ENCODE data around the gene PIGO. TPM values are rescaled to one million over a fixed set of nuclear protein-coding genes. Genes with fewer than 3 reads are reported as not detected.
A peak's percentile ranks its signal among the peaks of the same experiment; 100 is the strongest.

The PIGO gene
- 20.3 TPM for polyA plus RNA-seq (2013, experiment 1 of 2; ENCODE audit: insufficient read length)
- polyA plus RNA-seq (2013, experiment 2 of 2; ENCODE audit: insufficient read length) = 14.8 TPM

DNA sequence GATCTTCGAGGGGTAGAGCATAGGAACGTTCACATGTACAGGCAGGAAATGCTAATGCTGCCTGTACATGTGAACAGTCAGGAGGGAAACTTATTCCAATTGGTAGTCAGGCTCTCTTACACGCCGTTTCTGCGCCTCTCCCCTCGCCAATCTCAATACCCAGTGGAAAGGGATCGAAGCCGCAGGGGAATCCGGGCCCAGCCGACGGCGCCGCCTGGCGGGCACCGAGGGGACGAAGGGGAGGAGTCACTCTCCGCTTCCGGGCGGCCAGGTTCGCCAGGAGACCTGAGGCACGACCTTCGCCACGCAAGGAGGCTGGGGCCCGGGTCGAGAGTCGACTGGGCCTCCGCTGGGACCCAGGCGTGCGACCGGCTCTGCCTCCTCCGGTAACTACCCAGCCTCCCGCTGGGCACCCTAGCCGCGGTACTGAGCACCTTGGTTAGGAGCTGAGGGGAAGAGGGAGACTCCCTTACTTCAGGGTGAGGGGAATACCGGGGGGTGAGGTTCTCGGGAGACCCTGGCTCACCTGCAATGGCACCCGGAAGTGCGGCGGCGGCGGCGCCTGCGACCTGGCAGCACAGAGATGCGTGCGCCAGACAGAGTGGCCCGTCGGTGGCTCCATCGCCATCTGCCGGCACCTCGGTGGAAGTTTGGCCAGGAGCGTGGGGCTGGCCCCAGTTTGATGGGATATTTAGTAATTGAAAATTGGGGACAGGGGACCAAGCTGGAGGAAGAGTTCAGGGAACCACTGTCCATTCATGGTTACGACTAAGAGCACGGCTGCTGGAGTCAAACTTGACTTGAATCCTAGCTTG lies at the start of gene PIGO:
PIGO (minus strand) TSS at position 557 of the 815 bp plus-strand sequence. CDS start 1,026 bp downstream, outside the sequence.
- DNase-seq = peak; percentile 80

DNA sequence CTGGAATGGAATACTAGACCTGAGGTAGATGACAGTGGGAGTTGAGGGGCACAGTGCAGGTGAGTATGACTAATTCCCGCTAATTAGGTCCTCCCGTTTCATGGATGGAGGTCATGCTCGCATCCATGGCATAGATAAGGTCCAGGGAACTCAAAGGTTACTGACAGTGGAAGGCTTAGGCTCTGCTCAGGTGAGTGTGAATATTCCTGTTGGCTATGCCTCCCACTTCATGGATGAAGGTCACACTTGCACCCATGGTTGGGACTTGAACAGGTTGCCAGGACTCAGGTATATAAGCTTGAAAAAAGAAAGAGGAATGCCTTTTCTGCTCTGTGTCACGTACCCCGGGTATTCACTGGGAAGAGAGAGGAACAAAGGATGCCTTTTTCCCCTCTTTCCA lies 45.6 kb upstream of the PIGO start:
- DNase-seq = no peak

DNA sequence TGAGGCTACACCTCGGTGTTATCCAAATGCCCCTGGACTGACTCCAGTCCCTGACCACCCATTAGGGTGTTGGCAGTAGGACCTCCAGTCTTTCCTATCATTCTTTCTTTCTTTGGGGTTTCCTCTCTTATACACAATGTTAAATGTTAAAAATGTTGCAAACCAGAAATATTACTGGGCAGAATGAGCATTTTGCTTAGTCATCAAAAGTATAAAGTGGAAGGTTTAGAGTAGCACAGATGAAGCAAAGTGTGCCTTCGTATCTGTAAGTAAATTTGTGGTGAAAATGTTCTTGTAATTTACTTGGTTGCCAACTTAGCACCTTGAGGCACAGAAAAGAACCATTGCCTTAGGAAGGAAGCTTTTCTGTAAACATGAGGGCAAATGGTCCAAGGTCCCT lies 43.7 kb upstream of the PIGO start:
- DNase-seq = no peak

DNA sequence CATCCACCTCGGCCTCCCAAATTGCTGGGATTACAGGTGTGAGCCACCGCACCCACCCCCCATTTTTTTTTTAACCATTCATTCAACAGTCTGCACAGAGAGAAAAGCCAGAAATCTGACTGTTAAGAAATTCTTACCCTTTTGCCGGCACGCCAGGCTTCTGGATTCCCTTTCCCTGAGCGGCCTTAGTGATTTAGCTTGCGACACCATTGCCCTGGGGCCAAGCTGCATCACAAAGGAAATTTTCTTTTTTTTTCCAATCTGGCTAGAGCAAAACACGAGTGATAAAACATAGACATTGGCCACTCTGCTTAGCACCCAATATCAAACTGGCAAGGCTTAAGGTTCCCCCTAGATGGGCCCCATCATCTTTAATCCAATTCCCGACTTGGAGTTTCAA lies 40.5 kb upstream of the PIGO start:
- DNase-seq = no peak

DNA sequence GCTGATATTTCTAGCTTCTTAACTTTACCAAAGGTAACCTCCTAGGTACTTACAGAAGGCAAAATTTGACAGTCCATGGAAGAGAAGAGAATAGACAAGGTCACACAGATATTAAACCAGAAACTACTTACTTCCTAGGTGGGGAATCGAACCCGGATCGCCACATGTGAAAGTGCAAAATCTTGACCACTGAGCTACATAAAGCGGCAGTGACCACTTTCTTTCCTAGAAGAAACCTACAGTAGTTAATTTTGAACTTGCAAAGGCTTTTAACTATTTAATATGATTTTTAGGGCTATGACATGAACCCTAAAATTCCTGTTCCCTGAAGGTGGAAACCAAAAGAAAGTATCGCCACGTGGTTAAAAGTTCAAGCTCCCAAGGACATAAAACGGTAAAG lies 39.6 kb upstream of the PIGO start:
- no peak for DNase-seq

DNA sequence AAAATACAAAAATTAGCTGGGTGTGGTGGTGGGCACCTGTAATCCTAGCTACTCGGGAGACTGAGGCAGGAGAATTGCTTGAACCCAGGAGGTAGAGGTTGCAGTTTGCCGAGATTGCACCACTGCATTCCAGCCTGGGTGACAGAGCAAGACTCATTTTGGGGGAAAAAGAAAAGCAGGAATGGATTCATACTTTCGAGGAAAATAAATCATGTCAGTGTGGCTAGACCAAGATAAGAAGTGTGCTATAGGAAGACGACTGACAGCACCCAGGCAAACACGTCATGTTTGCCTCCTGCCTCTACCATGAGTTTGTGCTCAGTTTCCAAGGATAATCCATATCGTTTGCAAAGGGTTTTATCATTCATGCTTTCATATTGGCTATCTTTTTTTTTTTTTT lies 38.5 kb upstream of the PIGO start:
- no peak for DNase-seq

DNA sequence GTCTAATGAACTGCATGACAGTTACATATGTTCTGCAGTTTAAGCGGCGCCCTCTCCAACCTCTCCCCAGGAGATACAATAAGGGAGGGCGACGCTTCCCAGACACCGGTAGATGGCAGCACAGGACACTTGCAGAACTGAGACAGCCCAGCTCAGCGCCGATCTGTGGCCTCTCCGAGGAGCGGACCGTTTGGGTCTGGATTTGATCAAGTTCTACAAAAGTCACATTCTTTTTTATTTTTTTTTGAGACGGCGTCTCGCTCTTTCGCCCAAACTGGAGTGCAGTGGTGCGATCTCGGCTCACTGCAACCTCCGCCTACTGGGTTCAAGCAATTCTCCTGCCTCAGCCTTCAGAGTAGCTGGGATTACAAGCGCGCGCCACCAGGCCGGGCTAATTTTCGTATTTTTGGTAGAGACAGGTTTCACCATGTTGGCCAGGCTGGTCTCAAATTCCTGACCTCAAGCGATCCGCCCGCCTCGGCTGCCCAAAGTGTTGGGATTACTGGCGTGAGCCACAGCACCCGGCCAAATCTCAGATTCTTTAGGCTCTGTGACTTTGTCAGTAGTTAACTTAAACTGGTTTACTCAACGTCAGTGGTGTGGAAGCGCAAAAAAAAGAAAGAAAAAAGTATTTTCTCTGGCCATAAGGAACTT lies 20.6 kb upstream of the PIGO start:
- peak; percentile 92 for DNase-seq

DNA sequence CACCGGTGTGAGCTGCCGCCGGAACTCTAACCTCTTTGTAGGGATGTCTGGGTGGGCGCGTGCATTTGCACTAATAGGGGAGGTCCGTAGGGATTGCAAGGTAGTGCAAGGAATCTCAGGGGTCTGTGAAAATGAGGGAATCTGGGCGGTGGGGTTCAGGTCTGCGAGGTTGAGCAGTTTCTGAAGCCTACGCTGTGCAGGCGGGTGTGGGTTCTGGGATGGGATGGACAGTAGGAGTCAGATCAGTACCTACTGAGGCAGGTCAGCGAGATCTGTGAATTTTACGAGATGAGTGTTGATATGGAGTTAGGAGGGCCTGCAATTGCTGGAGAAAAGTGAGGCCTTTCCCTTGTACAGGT lies 20.1 kb upstream of the PIGO start:
- no peak for DNase-seq

DNA sequence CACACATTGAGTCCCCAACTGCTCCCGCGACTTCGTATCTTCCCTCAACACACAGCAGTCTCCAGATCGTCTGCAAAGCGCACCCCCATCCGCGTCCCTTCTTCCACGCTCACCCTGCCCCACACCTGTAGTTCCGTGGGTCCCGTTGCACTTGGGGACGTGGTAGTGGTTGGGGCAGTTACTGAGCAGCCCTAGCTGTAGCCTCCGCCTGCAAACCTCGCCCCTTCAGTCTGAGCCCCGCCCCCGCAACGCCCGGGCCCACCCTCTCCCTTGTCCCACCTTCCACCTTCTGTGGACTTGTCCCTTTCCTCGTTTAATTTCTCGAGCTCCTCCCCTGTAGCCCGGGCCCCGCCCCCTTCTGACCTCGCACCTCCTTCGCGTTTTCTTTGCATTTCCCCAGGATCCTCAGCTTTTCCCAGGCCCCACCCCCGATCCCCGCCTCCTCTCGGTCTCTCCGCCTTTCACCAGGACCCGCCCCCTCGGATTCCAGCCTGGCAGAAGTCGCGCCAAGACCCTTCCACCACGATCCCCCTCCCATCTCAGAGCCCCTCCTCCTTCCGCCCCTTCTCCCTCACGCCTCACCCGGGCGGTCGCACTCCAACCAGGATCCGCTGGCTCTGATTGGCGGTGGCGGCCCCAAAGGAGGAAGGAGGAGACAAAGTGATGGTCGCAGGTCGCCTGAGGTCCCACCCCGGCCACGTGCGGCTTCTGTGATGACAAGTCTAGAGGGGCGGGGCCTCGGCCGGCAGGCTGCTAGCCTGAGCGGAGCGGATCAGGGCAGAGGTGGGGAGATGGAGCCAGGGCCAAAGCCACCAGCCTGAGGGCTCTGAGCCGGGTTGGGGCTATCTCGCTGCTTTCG lies 19.5 kb upstream of the PIGO start, which contains the start of gene ATOSB:
ATOSB (minus strand) TSS at position 183 of the 859 bp plus-strand sequence. CDS start 7,588 bp downstream, outside the sequence.
- peak; percentile 98 for DNase-seq

DNA sequence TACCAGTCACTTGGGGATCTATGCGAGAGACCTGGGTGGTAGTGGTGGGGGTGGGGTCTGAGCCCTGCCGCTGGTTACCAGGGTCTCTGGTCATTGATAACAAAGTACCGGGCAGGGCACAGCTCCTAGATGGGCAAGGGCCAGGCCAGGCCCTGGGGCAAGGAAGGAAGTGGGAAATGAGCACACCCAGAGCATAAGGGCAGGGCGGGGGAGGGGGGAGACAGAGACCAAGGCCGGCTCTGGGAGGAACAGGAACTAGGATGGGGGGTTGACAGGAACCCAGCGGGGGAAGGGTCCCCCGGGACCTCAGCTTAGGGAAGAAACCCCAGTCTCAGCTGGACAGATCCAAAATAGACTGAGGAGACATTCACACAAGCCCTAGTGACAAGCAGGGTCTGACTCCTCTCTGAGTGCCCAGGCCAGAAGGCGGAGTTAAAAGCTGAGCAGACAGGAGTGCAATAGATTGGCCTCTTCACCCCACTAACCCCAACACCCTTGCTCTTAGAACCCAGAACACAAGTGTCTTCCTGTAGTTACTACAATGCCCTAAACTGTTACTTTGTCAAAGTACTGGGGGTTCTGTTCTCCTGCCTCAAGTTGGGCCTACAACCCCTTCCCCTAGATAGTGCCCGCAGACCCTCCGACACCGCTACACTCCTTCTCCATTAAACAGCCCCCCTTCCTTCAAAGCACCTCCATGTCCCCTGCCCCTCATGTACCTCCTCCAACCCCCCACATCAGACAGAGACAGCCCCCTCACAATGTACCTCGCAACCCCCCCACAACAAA lies 18.6 kb upstream of the PIGO start:
- DNase-seq = peak; percentile 81

DNA sequence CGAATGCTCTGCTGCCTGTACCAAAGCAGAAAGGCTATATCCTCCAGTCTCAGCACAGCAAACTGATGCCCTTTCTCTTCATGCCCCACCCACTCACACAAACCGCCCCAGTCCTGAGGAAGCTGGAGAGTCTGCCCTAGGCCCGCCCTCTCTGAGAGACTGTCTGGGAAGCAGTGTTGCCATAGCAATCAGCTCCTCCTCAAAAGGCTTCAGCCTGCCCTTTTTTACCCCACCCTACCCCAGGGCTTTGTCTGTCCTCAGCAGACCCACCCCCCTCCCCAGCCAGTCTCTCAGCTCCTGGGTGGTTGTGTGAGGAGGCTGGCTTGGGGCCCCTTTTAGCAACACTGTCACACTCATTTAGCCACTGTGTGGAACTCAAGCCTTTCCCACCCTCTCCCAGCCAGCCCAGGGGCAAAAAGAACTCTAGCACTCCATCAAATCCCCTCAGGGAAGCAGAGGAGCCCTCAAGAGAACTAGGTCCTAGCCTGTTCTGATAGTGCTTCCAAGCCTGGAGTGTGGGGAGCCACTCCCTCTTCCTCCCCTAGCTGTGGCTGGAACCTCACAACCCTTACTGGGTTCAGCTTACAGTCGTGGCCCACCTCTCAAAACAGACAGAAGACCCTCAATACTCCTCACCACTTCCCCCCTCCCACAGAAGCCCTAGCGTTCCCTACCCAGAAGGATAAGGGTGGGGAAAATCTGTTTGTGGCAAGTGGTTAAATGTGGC lies 17.9 kb upstream of the PIGO start:
- DNase-seq = peak; percentile 99

DNA sequence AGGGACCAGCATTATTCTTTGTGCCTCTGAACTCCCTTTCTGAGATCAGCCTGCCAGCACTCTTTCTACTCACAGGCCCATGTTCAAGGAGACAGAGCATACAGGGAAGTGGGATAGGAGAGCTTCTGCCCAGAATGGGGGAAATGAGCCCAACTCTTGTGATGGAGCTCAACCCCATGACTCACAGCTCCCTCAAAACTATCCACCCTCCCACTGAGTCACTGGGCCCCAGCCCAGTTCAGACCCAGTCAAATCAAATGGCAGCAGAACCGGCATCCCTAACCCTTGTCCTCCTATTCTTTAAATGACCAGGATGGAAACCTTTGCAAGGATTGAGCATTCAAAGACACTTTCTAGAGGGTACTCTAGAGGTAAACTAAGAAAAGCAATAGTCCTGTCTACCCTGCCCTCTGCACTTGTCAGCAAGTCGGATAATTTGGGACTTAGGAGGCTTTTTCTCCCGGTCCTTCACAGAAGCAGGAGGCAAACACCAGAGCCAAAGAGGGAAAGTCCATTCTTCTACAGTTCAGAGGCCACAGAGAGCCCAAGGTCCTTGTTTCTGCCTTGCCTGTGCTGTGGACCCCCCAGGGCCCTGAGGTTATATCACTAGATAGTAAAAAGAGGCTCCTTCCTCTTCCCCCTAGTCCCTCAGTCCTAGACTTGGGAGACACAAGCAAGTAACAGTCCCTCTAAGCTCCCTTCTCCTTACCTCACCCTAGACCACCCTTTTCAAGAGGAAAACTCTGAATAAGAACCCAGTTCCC lies 16.0 kb upstream of the PIGO start:
- peak; percentile 72 for DNase-seq

DNA sequence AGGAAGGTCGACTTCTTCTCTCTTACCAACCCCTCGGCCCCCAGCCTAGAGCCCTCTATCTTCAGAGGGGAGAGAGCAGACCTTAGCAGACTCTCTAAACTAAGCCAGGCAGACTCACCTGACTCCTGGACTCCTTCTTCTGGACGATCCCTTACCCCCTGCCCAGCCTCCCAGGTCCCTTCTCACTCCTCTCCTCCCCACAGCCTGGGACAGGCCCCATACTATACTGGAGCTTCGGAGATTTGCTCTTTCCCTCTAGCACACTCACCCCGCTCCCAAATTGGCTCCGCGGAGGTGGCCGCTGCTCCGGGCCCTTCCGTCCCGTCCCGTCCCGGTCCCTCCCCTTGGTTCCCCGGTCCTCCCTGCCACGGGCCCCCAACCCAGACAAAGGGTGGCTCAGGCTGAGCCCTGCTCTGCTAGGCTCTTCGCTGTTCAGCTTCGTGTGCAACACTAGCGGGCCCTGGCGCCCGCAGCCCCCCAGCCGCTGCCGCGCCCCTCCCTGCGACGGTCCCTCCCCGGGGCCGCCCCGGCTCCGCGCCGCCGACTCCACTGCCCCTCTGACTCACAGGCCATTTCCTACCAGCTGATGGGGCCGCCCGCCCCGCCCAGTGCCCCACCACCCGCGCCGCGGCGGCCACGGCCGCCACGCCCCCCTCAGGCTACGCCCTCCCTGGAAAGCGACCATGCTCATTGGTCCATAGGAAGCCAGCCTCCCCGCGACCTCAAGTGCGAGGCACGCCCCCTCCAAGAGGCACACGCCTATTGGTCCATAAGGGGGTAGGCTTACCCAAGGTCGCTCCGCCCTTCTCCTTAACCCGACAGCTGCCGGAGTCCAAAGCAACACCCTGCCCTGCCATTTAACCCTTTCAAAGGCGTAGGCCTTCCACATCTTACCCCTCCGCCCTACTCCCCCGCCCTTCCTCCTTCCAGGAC lies 14.9 kb upstream of the PIGO start:
- peak; percentile 99 for DNase-seq

DNA sequence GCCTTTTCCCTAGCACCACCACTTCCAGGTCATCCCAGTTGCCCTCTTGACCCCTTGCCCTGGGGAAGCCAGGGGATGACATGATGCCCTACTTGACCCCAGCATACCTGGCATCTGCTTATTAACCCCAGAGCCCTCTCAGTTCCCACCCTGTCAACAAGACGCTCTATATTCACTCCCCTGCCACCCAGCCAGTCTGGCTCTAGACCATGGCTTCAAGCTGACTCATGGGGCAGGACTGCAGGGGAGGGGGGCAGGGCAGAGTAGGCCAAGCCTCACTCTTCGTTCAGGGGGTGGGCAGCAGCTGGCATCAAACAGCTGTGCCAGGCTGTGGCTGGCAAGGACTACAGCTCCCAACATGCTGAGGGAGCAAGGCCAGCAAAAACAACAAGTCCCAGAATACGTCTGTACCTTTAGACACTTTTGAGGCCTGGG lies 14.0 kb upstream of the PIGO start:
- DNase-seq = peak; percentile 74

DNA sequence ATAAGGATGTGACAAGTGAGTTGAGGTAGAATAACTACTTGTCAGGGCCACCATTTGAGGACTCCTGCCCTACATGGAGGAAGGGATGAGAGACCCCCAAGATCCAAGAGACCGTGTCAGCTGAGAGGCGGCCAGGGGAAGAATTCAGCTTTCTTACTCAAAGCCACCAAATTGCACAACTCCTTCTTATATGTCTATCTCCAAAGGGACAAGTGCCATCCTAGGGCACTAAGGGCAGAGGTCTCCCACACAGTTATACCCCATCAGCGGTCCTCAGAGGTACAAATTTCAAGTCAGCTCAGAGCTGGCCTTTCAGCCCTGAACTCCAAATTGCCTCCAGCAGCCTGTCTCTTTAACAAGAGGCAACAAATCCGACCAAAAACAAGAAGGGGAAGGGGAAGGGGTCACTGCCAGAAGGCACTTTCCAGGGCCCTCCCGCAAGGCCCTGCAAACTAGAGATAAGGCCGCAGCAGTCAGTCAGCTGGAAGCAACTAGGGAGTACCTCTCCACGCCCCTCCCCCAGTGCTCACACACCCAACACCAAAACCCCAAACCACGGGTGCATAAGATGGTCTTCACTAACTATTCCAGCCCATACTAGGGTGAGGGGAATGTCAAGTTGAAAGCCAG lies 12.7 kb upstream of the PIGO start:
- DNase-seq = no peak

DNA sequence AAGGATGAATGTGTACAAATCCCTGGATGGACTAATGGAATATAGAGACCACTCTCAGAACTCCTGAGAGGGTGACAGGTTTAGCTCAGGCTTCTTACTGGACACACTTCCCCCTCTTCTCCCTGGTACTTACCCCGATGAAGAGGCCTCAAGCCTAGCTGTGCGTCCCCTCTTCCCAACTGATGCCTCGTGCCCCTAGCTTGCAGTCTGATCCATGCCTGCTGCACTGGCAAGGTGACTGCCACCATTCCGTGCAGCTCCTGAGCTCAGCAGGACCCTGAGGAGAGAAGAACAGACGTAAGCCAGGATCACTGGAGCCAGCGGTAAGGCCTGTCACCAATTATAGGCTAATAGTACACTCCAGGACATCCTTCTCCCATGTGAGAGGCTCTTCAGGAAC lies 12.1 kb upstream of the PIGO start:
- no peak for DNase-seq

DNA sequence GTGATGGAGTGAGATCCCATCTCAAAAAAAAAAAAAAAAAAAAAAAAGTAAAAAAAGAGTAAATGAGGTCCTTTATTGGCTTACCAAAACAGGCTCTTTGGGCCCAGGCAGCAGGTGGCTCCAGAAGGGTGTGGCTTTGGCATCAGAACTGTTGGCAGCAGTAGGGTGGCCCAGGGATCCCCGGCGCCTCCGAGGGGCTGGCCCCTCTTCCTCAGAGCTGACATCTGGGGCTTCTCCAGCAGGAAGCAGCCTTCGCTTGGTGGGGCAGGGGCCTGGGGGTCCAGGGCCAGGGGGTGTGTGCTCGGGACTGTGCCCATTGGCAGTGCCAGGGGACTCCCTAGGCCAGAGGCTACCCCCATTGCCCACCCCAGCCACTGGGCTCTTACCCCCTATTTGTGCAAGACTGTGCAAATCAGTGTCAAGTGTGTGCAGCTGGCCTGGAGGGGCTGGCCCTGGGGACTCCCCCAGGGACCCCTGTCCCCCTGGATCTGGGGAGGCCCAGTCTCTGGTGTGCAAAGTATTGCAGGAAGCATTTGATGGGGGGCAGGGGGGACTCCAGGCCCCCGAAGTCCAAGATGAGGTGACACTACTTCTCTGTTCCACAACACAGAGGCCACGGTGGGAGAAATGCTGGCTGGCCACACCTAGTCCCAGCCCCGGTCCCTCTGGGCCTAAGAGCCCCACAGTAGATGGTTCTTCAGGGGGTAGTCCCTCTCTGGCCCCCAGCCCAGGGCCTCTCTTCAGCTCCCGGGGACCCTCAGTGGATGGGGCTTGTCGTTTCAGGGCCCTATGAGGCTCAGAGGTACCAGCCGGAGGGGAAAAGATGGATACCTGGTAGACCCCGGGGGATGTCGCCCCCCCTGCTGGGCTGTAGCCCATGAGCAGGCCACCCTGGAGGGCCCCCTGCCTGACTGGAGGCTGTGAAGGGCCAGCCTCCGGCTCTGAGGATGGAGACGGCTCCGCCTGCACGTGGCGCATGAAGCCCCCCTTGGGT lies 11.2 kb upstream of the PIGO start:
- no peak for DNase-seq

DNA sequence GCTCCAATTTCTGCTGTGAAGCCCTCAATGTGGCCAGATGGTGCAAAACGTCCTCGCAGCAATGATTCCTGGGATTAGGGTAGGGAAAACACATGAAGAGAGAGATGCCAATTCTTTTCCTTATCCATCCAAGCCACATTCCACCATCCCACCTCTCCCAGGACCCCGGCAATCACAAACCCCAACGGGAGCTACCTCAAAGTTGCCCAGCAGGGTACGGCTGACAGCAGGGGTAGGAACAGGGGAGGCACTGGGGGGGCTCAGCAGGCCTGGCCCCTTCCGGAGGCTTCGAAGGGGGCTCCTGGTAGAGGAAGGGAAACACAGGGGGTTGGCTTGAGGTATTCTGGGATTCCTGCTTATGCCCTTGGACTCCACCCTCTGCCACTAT lies 9.9 kb upstream of the PIGO start:
- no peak for DNase-seq

All from fibroblast of skin of back (primary cell).